DND-41 (cell line): Measurements from ENCODE around the gene UBE2K.
A peak's percentile ranks its signal among the peaks of the same experiment; 100 is the strongest.

ENCODE experiments used
- ATAC-seq: fragments of 200-7000 bp; cut with Tn5 transposase; 3 replicates; pipeline ENCODE4 v1.9.1; 2021; ENCODE audit warnings: low read depth; ENCODE audit not compliant: insufficient read depth
- DNase-seq: peaks from one replicate; pipeline ENCODE4 v3.0.0-alpha.2; 2020
- H2AFZ ChIP-seq: 2 replicates; pipeline ENCODE4 v1.6.0; 2012; ENCODE audit warnings: low read depth, low read length
- H3K27ac ChIP-seq: 2 replicates; pipeline ENCODE4 v1.5.1; 2012; ENCODE audit warnings: low read length, inconsistent platforms
- H3K27me3 ChIP-seq: fragments of 200-600 bp; sonication (generic); 2 replicates; pipeline ENCODE4 v1.6.0; 2012; ENCODE audit warnings: low read length, mild to moderate bottlenecking, inconsistent platforms; ENCODE audit not compliant: insufficient read depth, poor library complexity
- H3K36me3 ChIP-seq: 2 replicates; pipeline ENCODE4 v1.5.1; 2012; ENCODE audit warnings: low read length, inconsistent platforms; ENCODE audit not compliant: insufficient read depth
- H3K4me1 ChIP-seq: 2 replicates; pipeline ENCODE4 v1.5.1; 2012; ENCODE audit warnings: mild to moderate bottlenecking, low read length; ENCODE audit not compliant: insufficient read depth
- H3K4me2 ChIP-seq: 2 replicates; pipeline ENCODE4 v1.6.0; 2012; ENCODE audit warnings: mild to moderate bottlenecking, moderate library complexity, low read length, inconsistent platforms; ENCODE audit not compliant: insufficient read depth
- H3K4me3 ChIP-seq, 2 experiments: fragments of 200-600 bp in 1 of 2; shearing (Covaris generic) in 1 of 2; 2 replicates each; pipeline ENCODE4 v1.5.1; 2012 to 2016; ENCODE audit warnings: inconsistent platforms in 2 of 2, low read length in 2 of 2, mild to moderate bottlenecking in 2 of 2, low read depth in 1 of 2, moderate library complexity in 1 of 2
- H3K79me2 ChIP-seq: 2 replicates; pipeline ENCODE4 v1.6.0; 2012; ENCODE audit warnings: low read length, inconsistent platforms; ENCODE audit not compliant: insufficient read depth
- H3K9ac ChIP-seq: 2 replicates; pipeline ENCODE4 v1.6.0; 2012; ENCODE audit warnings: low read depth, mild to moderate bottlenecking, inconsistent platforms, low read length, moderate library complexity
- H3K9me3 ChIP-seq: 2 replicates; pipeline ENCODE4 v1.5.1; 2012; ENCODE audit warnings: low read length, moderate library complexity, mild to moderate bottlenecking, inconsistent platforms; ENCODE audit not compliant: insufficient read depth, severe bottlenecking
- H4K20me1 ChIP-seq: 2 replicates; pipeline ENCODE4 v1.6.0; 2012; ENCODE audit warnings: low read length; ENCODE audit not compliant: insufficient read depth
- CTCF ChIP-seq: IDR thresholded peaks from 2 replicates; pipeline ENCODE4 v1.5.1; 2012; ENCODE audit warnings: borderline replicate concordance, low read length, moderate library complexity, mild to moderate bottlenecking; ENCODE audit not compliant: poor library complexity, severe bottlenecking; ENCODE audit errors: extremely low read depth
- EZH2 ChIP-seq: IDR thresholded peaks from 3 replicates; pipeline ENCODE4 v1.6.1; 2012; ENCODE audit warnings: borderline replicate concordance, low read depth, mild to moderate bottlenecking, moderate library complexity, low read length, inconsistent platforms; ENCODE audit not compliant: severe bottlenecking

Gene UBE2K

GRCh38 chr4:39697740-39698423 lies at the start of gene UBE2K:
TSS of gene UBE2K (plus strand) at chr4:39698136. CDS start at chr4:39698328, 192 bp downstream.
- H3K27me3 ChIP-seq = no peaks in the 10 kb centered on the region
- H3K36me3 ChIP-seq = peaks cover 12% of the 10 kb centered on the region
- H3K79me2 ChIP-seq = peaks cover 59% of the 10 kb centered on the region
- H3K27ac ChIP-seq = peak within 1 kb of the TSS; percentile 88
- TF ChIP-seq CTCF (no peak), EZH2 (no peak)
- peak within 1 kb of the TSS; percentile 79 for H3K9ac ChIP-seq
- peak within 1 kb of the TSS; percentile 61 to 86 for H3K4me3 ChIP-seq
- H3K9me3 ChIP-seq = no peaks in the 10 kb centered on the region
- peak; percentile 88 for DNase-seq
- peak within 1 kb of the TSS; percentile 83 for H2AFZ ChIP-seq
- ATAC-seq = peak; percentile 87
- peak within 1 kb of the TSS; percentile 64 for H3K4me2 ChIP-seq
- peaks cover 33% of the 10 kb centered on the region for H3K4me1 ChIP-seq
- H4K20me1 ChIP-seq = peaks cover 17% of the 10 kb centered on the region

DNA sequence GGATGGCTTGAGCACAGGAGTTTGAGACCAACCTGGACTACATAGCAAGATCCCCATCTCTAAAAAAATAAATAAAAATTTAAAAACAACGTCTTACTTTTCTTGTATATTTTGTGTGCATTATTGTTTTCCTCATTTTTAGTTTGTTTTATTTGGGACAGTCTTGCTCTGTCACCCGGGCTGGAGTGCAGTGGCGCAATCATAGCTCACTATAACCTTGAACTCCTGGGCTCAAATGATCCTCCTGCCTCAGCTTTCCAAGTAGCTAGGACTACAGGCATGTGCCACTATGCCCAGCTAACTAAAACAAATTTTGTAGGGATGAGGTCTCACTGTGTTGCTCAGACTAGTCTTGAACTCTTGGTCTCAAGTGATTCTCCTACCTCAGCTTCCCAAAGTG lies 49.7 kb upstream of the UBE2K start:
- no peaks in the 10 kb centered on the region for H3K79me2 ChIP-seq
- no peak overlapping the region for H3K4me2 ChIP-seq
- no peak overlapping the region for H3K4me3 ChIP-seq
- no peak overlapping the region for H3K9ac ChIP-seq
- H4K20me1 ChIP-seq = no peaks in the 10 kb centered on the region
- no peaks in the 10 kb centered on the region for H3K9me3 ChIP-seq
- no peaks in the 10 kb centered on the region for H3K4me1 ChIP-seq
- DNase-seq = no peak
- ATAC-seq = no peak
- H3K36me3 ChIP-seq = no peaks in the 10 kb centered on the region
- H2AFZ ChIP-seq = no peak overlapping the region
- no peak overlapping the region for H3K27ac ChIP-seq
- H3K27me3 ChIP-seq = no peaks in the 10 kb centered on the region
- TF ChIP-seq EZH2 = no peak
- no peak for TF ChIP-seq CTCF

- Histone ChIP-seq H3K4me2 (no peak overlapping the region), H3K36me3 (no peaks in the 10 kb centered on the region), H3K79me2 (no peaks in the 10 kb centered on the region), H3K4me1 (no peaks in the 10 kb centered on the region), H2AFZ (no peak overlapping the region), H3K4me3 (no peak overlapping the region), H3K27ac (no peak overlapping the region), H3K27me3 (no peaks in the 10 kb centered on the region), H3K9me3 (no peaks in the 10 kb centered on the region), H3K9ac (no peak overlapping the region), H4K20me1 (no peaks in the 10 kb centered on the region)
- DNase-seq = no peak
- ATAC-seq = no peak
- no peak for TF ChIP-seq EZH2
- TF ChIP-seq CTCF = no peak
Observed at GRCh38 chr4:39648827-39649558, 48.9 kb upstream of the UBE2K start.
